Aorta (tissue), 5 donors: ENCODE data around the gene LCN2. TPM values are rescaled to one million over a fixed set of nuclear protein-coding genes. Genes with fewer than 3 reads are reported as not detected.
A peak's percentile ranks its signal among the peaks of the same experiment; 100 is the strongest.

Experiments
- ATAC-seq: fragments of 200-7000 bp; cut with Tn5 transposase; one replicate; pipeline ENCODE4 v1.9.1; 2022; ENCODE audit warnings: moderate library complexity; ENCODE audit not compliant: low FRiP score
- DNase-seq, 2 donors: peaks; one replicate each; pipeline ENCODE4 v3.0.0-alpha.2; 2020
- H3K27ac ChIP-seq, 2 donors: one replicate each; pipeline ENCODE4 v1.5.1; 2013; ENCODE audit warnings: low read length in 2 of 2, mild to moderate bottlenecking in 2 of 2, moderate library complexity in 2 of 2, control low read depth in 1 of 2, inconsistent platforms in 1 of 2, low read depth in 1 of 2
- H3K27me3 ChIP-seq, 2 donors: one replicate each; pipeline ENCODE4 v1.6.1; 2013; ENCODE audit warnings: control low read depth in 1 of 2, low read length in 1 of 2, mild to moderate bottlenecking in 1 of 2, moderate library complexity in 1 of 2; ENCODE audit not compliant: insufficient read depth in 2 of 2, control insufficient read depth in 1 of 2
- H3K36me3 ChIP-seq, 2 donors: one replicate each; pipeline ENCODE4 v1.6.1; 2013; ENCODE audit warnings: control low read depth in 1 of 2, low read length in 1 of 2, mild to moderate bottlenecking in 1 of 2; ENCODE audit not compliant: insufficient read depth in 2 of 2, control insufficient read depth in 1 of 2
- H3K4me1 ChIP-seq, 2 donors: one replicate each; pipeline ENCODE4 v1.6.1; 2013; ENCODE audit warnings: low read length in 2 of 2, control low read depth in 1 of 2, mild to moderate bottlenecking in 1 of 2, moderate library complexity in 1 of 2; ENCODE audit not compliant: insufficient read depth in 2 of 2, control insufficient read depth in 1 of 2
- H3K4me3 ChIP-seq, 2 donors: one replicate each; pipeline ENCODE4 v1.5.1; 2013; ENCODE audit warnings: low read length in 2 of 2, control low read depth in 1 of 2, mild to moderate bottlenecking in 1 of 2
- H3K9me3 ChIP-seq: one replicate; pipeline ENCODE4 v1.6.1; 2013; ENCODE audit warnings: mild to moderate bottlenecking, low read length; ENCODE audit not compliant: control insufficient read depth
- WGBS, 2 donors: extraction: QIAGEN DNeasy Blood & Tissue Kit; methylation state at CpG; one replicate each; pipeline ENCODE4 v1.1.7; 2013; 5-methylcytosine and 5-hydroxymethylcytosine counted together
- intact Hi-C, 2 donors: fragments of 100-400 bp; cut with DNase I; formaldehyde crosslinking; loops; one replicate each; pipeline versions ENCODE4 v1.14.2 to v1.15.0; 2022
- polyA plus RNA-seq, 2 donors: library from polyadenylated mRNA; stranded (reverse); fragments of 200-250 nt; gene quantifications; one replicate each; pipeline ENCODE4 v1.2.3, GENCODE V29; 2013
- total RNA-seq, 2 donors: library from RNA; stranded (reverse); fragmentation: NEBNext Ultra II Directional; extraction: Animal tissue kit (Norgen Biotek cat#: 25700); gene quantifications; one replicate each; pipeline ENCODE4 v1.2.1, GENCODE V29; 2021
- donor health status: healthy with polysubstance abuse.
- donor health status: Bipolar disorder and iron deficiency.
- donor health status: DM: no; HTN: no; CAD: no.
- donor health status: DM: no; HTN: no; CAD: no.
- donor health status: DM: yes; HTN: yes; CAD: no.

The LCN2 gene
- total and polyA plus RNA-seq, 4 donors: 0.84 to 5.6 (median 1.0) TPM

DNA sequence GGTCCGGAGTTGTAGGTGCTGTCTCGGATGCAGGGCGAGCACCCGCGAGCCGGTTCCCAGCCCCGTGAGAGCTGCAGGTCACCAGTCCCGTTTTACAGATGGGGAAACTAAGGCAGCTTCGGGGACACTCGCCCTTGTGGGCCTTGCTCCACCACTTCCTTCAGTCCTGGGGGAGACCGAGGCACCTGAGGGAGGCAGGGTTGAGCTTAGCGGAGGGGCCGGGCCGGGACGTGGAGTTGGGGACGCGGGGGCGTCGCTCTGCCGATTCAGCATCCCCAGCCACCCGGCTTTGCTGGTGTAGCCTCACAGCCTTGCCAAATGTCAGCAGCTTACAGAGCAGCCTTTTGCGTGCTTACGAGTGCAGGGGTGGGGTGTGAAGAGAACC lies 11.3 kb downstream of the LCN2 start:
- H3K4me3 ChIP-seq: peak overlapping the region; percentile 65 to 93
- H3K36me3 ChIP-seq: no peaks in the 10 kb centered on the region
- H3K9me3 ChIP-seq: no peaks in the 10 kb centered on the region
- DNase-seq (no peak), ATAC-seq (peak; percentile 1)
- no peaks in the 10 kb centered on the region for H3K27me3 ChIP-seq
- H3K4me1 ChIP-seq: no peaks in the 10 kb centered on the region
- intact Hi-C loops: no loop called here
- H3K27ac ChIP-seq: peak overlapping the region in 1 of 2 donors; percentile 49
- 0 to 1% methylated on average over 23 of the region's 23 CpGs for whole genome bisulfite sequencing, 2 donors

- Histone ChIP-seq H3K4me1 (no peaks in the 10 kb centered on the region), H3K4me3 (no peak overlapping the region), H3K9me3 (no peaks in the 10 kb centered on the region), H3K36me3 (no peaks in the 10 kb centered on the region), H3K27ac (no peak overlapping the region), H3K27me3 (no peaks in the 10 kb centered on the region)
- ATAC-seq: no peak
- intact Hi-C loops: no loop called here
- DNase-seq: no peak
- 71 to 79% methylated on average over 13 of the region's 13 CpGs for WGBS, 2 donors
Observed at GRCh38 chr9:128161215-128161902, 12.1 kb downstream of the LCN2 start.

GRCh38 chr9:128162215-128163026 lies 13.2 kb downstream of the LCN2 start:
- Histone ChIP-seq H3K27me3 (no peaks in the 10 kb centered on the region), H3K4me1 (no peaks in the 10 kb centered on the region), H3K9me3 (no peaks in the 10 kb centered on the region), H3K27ac (no peak overlapping the region), H3K4me3 (no peak overlapping the region), H3K36me3 (peaks cover 0 to 5% of the 10 kb centered on the region in 2 donors)
- 40 to 43% methylated on average over 10 of the region's 10 CpGs for WGBS, 2 donors
- DNase-seq (peak; percentile 85 to 93), ATAC-seq (peak; percentile 45)
- intact Hi-C loops: no loop called here

DNA sequence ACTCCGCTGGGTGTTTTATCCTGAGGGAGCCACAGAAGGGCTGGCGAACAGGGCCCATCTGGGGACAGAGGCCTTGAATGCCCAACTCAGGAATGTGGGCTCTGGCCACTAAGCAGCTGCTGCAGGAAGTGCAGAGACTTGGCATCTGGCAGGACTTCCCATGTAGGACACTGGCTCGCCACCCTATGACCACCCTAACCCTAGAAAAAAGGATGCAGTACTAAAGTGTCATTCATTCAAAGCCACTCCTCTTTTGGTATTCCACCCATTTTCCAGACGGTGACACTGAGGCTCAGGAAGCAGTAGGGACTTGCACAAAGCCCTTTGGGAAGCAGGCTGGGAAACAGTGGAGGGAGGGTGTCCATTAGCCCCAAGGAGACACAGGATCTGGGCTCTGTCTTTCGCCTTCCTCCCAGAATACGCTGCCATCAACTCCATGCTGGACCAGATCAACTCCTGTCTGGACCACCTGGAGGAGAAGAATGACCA lies 13.8 kb downstream of the LCN2 start:
- ATAC-seq (no peak), DNase-seq (no peak)
- H3K4me1 ChIP-seq: no peaks in the 10 kb centered on the region
- no peak overlapping the region for H3K4me3 ChIP-seq
- H3K36me3 ChIP-seq: peaks cover 0 to 6% of the 10 kb centered on the region in 2 donors
- intact Hi-C loops: no loop called here
- 87 to 92% methylated on average over 6 of the region's 6 CpGs for whole genome bisulfite sequencing, 2 donors
- no peaks in the 10 kb centered on the region for H3K27me3 ChIP-seq
- no peak overlapping the region for H3K27ac ChIP-seq
- H3K9me3 ChIP-seq: no peaks in the 10 kb centered on the region

DNA sequence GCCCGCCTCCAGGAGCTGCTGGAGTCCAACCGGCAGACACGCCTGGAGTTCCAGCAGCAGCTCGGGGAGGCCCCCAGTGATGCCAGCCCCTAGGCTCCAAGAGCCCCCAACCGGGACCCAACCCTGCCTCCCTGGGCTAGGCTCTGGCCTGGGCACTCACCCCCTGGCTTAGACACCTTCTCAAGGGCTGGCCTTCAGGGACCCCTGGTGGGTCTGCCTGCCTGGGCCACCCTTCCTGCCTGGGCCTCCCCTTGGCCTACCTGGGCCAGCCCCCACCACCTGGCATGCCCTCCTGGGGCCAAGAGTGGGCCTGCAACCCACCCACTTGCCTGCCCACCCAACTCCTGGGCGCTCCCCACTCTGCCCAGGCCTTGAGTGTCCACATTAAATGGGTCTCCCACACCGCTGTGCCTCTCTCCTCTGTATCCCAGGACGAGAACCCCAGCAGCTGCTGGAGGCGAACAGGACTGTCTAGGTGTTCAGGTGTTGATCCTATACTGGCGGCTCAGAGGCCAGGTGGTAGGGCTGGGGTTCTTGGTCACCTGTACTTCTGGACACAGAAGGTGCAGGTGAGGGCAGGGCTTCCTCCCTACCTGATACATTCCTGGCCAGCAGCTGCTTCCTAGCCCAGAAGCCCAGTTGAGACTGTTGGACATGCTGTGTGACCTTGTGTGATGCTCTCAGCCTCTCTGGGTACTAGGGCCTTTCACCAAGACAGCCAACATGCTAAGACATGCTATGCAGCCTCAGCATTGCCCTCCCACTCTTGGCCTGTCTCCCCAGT lies 14.5 kb downstream of the LCN2 start:
- intact Hi-C loops: no loop called here
- Histone ChIP-seq H3K27me3 (no peaks in the 10 kb centered on the region), H3K9me3 (no peaks in the 10 kb centered on the region), H3K4me3 (no peak overlapping the region), H3K36me3 (peaks cover 0 to 6% of the 10 kb centered on the region in 2 donors), H3K4me1 (no peaks in the 10 kb centered on the region), H3K27ac (no peak overlapping the region)
- DNase-seq: no peak
- 95 to 96% methylated on average over 10 of the region's 10 CpGs for WGBS, 2 donors
- no peak for ATAC-seq

GRCh38 chr9:128164307-128164885 lies 15.1 kb downstream of the LCN2 start:
- no peak for DNase-seq

DNA sequence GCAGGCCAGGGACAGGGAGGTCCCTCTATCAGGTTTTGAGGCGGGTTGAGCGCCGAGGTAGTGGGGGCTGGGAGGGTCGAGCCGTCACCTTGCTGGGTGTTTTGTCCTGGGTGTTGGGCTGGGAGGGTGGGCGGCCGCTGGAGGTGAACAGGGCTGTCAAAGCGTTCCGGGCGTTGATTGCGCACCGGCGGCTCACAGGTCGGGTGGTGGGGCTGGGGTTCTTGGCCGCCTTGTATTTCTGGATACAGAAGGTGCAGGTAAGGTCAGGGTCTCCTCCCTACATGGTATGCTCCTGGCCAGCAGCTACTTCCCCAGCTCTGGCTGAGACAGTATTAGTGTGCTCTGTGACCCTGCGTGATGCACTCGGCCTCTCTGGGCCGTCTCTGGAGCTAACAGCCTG lies 16.9 kb downstream of the LCN2 start:
- Histone ChIP-seq H3K36me3 (peaks cover 3 to 6% of the 10 kb centered on the region in 2 donors), H3K27me3 (no peaks in the 10 kb centered on the region), H3K4me3 (no peak overlapping the region), H3K9me3 (no peaks in the 10 kb centered on the region), H3K4me1 (no peaks in the 10 kb centered on the region), H3K27ac (no peak overlapping the region)
- 95% methylated on average over 18 of the region's 18 CpGs for WGBS, 2 donors
- intact Hi-C loops: no loop called here
- DNase-seq (no peak), ATAC-seq (no peak)

More at GRCh38 chr9:128164307-128164885, 15.1 kb downstream of the LCN2 start:
- Histone ChIP-seq H3K4me3 (no peak overlapping the region), H3K4me1 (no peaks in the 10 kb centered on the region), H3K27ac (no peak overlapping the region), H3K9me3 (no peaks in the 10 kb centered on the region), H3K27me3 (no peaks in the 10 kb centered on the region), H3K36me3 (peaks cover 0 to 6% of the 10 kb centered on the region in 2 donors)
- intact Hi-C loops: no loop called here
- WGBS, 2 donors: 75 to 77% methylated on average over 14 of the region's 14 CpGs
- ATAC-seq: no peak

- no peak for DNase-seq
- Histone ChIP-seq H3K27ac (no peak overlapping the region), H3K36me3 (peaks cover 3 to 6% of the 10 kb centered on the region in 2 donors), H3K9me3 (no peaks in the 10 kb centered on the region), H3K27me3 (no peaks in the 10 kb centered on the region), H3K4me3 (no peak overlapping the region), H3K4me1 (no peaks in the 10 kb centered on the region)
- intact Hi-C loops: no loop called here
- no peak for ATAC-seq
- 93 to 96% methylated on average over 4 of the region's 4 CpGs for WGBS, 2 donors
Observed at GRCh38 chr9:128167209-128167608, 18.0 kb downstream of the LCN2 start.
